NCI-H1105 treated with DMSO at 0.1 percent for 48 hours (cell line): ENCODE results near the gene CMBL.
"Not testable (repeated sequence)": the region's sequence is repeated elsewhere in the genome, so short reads cannot be mapped to it uniquely, and the experiment has no call there.

ENCODE experiments used
- DNase-seq: peaks from one replicate; lab custom pipeline; 2025; lab: John Stamatoyannopoulos, UW

CMBL gene

GRCh38 chr5:10333154-10334006, 25.7 kb upstream of the CMBL start:
- no peak for DNase-seq

GRCh38 chr5:10332301-10332700, 24.6 kb upstream of the CMBL start:
- DNase-seq: no peak

- DNase-seq: peak; percentile 82
Observed at GRCh38 chr5:10331341-10331796, 23.7 kb upstream of the CMBL start.

GRCh38 chr5:10330511-10331230, 23.0 kb upstream of the CMBL start:
- no peak for DNase-seq

- DNase-seq: no peak
Observed at GRCh38 chr5:10329820-10330481, 22.2 kb upstream of the CMBL start.

GRCh38 chr5:10329446-10329819, 21.7 kb upstream of the CMBL start:
- no peak for DNase-seq

- DNase-seq: no peak
Observed at GRCh38 chr5:10328323-10328722, 20.6 kb upstream of the CMBL start.

GRCh38 chr5:10324518-10325370, 17.0 kb upstream of the CMBL start:
- no peak for DNase-seq

GRCh38 chr5:10323588-10324488, 16.1 kb upstream of the CMBL start:
- DNase-seq: no peak

GRCh38 chr5:10321882-10322281, 14.2 kb upstream of the CMBL start:
- DNase-seq: no peak

- no peak for DNase-seq
Observed at GRCh38 chr5:10320793-10321192, 13.1 kb upstream of the CMBL start.

- DNase-seq: no peak
Observed at GRCh38 chr5:10319202-10319851, 11.6 kb upstream of the CMBL start.

GRCh38 chr5:10317825-10318682, 10.4 kb upstream of the CMBL start:
- DNase-seq: no peak

GRCh38 chr5:10315824-10316509, 8.3 kb upstream of the CMBL start:
- DNase-seq: no peak

GRCh38 chr5:10315201-10315600, 7.5 kb upstream of the CMBL start:
- no peak for DNase-seq

GRCh38 chr5:10311595-10312425, 4.1 kb upstream of the CMBL start:
- DNase-seq: no peak

- DNase-seq: not testable (repeated sequence)
Observed at GRCh38 chr5:10310835-10311570, 3.3 kb upstream of the CMBL start.
